ENCODE results near the gene PDGFC.

PDGFC gene

DNA sequence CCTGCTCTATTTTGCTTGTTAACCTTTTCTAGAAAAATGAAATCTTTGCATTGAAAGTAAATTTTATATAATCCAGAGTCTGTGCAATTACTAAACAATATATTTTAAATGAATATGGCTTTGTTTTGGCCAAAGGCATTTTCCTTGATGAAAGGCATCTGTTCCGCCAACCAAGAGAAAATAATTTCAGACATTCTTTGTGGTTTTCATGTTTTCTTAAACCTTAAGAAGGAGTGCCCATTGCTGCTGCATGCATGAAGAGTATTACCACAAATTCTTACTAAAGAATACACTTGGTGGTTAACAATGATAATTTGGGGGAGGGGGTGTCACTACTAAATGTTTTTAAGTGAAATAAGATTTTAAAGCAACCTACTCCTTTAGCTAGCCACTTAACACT is 2.7 kb upstream of the PDGFC start:
- DNase-seq (ENCODE audit: low read depth in 2 of 2): no peak

DNA sequence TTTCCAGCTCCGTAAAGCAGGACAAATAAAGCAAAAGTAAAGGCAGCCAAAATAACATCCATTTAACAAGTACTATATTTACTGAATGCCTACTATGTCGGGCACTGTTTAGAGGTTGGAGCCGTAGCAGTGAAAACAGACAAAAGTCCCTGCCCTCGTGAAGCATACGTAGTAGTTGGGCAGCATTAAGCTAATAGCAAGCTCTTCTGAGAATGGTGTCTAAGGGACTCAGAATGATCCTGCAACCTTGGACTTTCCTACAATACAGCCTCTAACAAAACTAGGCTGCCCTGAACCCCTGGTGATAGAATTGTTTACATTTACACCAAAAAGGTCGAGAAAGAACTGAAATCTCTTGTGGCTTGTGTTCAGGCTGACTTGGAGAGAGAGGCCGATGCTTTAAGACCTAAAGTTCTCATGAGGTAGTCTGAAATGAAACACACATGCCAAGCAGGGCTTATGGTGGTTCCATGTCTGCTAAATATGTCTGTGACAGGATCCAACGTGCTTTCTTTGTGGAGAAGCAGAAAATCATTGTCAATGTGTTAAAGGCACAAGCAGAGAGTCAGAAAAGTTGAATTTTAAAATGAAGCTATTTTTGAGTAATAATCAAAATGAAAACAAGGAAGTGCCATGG is 898 bp upstream of the PDGFC start:
- no peak for DNase-seq (ENCODE audit: low read depth in 2 of 2)

DNA sequence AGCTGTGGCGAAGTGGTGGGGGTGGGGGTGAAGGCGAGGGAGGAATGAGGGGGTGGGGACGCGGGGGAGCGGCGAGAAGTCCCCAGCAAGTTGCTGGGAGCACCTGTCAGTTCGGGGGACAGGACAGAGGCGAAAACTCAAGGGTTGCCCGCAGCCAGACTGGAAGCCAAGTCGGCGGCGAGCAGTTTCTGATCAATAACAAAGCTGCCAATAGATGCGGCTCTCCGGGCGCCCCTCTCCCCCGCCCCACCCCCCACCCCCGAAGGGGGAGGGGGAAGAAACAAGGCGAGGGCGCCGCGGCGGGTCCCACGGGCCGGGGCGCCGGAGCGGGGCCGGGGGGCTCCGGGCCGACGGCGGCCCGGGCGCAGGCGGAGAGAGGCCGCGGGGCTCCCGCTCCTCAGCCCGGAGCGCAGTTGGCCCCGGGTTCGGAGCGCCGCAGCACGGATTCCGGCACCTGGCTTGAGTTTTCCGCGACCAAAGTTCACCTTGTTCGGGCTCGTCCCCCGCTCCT is 379 bp downstream of the PDGFC start:
- DNase-seq (ENCODE audit: low read depth in 2 of 2): no peak

DNA sequence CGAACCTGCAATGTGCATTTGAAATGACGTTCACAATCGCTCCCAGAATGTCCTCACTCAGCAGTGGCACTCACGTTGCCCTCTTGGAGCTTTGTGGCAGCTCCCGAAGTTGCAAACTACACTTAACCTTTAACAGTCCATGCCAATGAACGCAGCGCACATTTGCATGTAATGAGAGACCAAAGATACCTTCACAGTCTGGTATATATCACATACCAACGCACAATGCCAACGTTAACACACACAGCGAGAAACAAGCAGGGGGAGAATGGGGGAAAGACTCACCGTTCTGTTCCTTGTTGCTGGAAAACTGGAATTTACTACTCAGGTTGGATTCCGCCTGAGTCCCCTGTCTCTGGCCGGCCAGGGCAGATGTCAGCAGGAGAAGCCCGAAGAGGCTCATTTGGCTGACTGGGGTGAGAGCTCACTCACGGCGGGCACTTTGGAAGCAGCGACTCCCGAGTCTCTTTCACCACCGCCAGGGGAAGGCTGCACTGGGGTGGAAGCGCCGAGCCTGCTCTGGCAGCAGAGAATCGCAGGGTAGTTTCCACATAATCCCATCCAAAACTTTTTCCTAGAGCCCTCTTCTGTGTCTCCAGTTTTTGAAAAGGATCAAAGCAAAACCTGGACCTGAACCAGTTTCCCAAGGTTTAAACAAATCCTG is 966 bp downstream of the PDGFC start:
- no peak for DNase-seq (ENCODE audit: low read depth in 2 of 2)

DNA sequence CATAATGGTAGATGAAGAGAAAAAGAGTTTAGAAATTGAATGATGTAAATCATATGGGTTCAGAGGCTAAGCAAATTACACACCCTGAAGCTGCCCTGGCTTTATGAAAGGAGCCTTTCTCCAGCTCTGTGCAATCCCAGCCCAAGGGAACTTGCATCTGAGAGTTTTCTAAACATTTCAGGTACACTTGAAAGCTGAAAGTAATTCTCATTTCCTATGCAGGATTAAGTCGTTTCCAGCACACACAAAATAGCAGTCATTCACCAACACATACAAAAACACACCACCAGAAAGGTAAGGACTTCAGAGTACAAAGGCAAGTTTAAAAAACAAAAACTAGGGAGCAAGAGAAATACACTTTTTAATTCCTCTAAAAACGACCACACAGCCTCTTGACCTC is 1.7 kb downstream of the PDGFC start:
- no peak for DNase-seq (ENCODE audit: low read depth in 2 of 2)

DNA sequence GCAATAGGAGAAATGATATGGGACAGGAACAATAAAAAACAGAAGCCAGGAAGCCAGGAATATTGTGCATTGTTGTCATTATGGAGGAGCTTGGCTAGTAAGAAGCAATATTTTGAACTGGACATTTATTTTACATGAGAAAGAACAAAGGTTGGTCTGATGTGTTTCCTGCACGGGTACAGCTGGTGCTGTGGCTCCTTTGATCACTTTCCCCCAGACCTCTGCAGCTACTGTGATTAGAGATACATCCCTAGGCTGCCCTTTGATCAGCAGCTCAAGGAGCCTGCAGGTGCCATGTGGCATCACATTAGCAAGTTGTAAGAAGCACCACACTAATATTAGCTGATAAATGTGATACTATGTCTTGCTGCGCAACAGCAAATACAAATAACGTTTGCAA is 2.5 kb downstream of the PDGFC start:
- no peak for DNase-seq (ENCODE audit: low read depth in 2 of 2)

DNA sequence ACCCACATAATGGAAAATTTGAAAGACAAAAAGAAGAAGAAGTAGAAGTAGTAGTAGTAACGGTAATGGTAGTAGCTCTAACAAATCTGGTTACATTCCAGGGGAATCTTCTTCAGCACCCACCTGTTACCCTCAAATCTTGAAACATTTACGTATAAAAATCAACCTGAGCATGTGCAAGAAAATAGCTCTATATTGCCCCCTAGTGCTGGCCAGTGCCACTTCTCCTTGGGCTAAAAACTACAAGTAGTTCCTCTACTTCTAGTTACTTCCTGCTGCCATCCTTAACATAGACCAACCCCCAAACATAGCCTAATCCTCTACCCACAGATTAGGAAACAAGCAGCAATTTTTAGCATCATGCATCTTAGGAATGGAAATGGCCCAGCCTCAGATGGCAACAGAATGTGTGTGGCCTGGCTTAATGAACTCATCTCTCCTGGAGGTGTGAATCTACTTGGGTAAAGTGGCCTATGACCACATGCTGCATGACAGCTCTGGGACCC is 3.1 kb downstream of the PDGFC start:
- no peak for DNase-seq (ENCODE audit: low read depth in 2 of 2)

DNA sequence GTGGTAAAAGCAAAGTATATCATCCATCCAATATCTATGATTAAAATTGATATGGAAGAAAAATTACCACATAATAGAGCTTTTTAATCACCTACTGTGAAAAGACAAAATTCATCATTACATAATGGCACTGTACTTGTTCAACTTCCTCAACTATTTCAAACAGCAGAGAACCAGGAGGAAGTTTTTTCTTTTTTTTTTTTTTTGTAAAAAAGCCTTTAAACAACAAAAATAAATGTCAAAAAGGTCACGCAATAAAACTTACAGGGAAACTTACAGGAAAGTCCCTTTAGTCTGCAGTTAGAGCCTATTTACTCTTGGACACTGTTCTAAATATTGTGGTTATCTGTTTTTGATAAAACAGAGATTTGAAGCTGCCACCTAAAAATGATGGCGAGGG is 4.8 kb downstream of the PDGFC start:
- DNase-seq (ENCODE audit: low read depth in 2 of 2): no peak

DNA sequence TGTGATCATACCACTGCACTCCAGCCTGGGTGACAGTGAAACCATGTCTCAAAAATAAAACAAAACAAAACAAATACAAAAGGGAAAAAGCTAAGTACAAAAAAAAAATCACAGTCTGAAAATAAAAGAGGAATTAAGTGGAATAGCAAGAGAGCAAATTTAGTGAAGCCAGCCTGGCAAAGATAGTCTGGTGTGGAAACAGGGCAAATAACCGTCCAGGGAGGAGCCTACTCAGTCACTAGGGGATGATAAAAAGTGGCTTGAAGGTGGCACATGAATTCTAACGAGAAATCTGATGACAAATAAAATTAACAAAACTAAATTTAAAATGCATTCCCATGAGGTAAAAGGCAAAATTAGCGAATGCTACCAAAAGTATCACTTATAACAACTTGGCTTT is 8.2 kb downstream of the PDGFC start:
- no peak for DNase-seq (ENCODE audit: low read depth in 2 of 2)

DNA sequence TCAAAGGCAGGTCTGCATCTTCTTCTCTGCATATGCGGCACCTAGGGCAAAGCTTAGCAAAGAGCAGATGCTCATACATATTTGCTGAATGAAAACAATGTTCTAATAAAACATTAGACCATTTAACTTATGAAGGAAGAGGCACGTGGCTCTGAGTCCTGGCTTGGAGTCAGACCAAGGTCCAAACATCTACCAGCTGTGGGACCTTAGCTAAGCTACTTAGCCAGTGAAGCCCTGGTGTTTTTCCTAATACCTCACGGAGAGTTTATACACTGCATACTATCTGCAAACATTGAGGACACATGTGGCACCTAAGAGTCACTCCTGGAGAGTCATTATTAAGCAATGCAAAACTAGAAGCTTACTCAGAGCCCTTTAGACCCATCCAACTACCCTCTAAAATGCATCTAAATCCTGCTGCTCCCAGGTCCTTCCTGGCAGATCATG is 9.0 kb downstream of the PDGFC start:
- DNase-seq (ENCODE audit: low read depth in 2 of 2): no peak

DNA sequence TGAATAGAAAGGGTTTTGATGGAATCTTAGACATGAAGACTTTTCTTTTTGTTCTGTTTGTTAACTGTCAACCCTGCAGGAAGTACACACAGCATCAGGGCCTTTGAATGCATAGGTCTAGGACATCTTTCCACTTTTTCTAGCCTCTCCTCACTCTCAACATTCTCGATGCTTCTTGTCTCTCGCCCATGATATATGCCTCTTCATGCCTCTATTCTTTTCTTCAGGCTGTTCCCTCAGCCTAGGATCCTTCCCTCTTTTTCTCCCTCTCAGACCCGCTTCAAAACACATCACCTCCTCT is 9.6 kb downstream of the PDGFC start:
- no peak for DNase-seq (ENCODE audit: low read depth in 2 of 2)

DNA sequence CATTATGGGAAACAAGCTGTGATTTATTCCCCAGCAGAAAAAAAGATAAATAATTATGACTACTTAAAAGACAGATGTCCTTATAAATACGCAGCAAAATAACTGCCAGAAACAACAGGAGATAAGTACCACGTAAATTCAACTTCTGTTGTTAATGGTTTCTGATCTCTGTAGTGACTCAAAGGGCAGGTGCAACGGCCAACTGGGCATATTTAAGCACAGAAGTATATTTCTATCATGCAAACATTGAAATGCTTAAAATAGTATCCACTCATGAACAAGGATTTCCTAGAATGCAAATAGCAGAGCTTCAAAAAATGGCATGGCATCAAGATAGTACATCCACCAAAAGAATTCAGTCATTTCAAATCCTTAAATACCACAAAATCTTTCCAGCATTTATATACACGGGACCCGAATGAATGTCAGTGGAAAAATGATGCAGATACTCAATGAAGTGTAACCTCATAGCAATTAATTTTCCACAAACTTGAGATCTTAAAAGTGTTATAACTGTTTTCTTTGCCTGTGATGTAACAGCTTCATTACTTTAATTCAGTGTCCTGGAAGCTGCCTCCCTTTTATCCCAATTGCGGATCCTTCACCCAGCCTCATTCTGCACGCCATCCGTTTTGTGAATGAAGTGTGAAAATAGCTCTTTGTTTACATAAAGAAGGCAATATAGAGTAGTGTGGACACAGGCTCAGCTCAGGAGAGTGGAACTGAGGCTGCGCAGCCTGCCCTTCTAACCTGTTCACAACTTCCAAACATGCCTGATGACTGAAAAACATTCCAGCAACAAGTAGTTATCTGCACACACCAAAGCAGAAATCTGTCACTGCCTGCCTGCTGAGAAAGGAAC is 10.2 kb downstream of the PDGFC start:
- no peak for DNase-seq (ENCODE audit: low read depth in 2 of 2)

DNA sequence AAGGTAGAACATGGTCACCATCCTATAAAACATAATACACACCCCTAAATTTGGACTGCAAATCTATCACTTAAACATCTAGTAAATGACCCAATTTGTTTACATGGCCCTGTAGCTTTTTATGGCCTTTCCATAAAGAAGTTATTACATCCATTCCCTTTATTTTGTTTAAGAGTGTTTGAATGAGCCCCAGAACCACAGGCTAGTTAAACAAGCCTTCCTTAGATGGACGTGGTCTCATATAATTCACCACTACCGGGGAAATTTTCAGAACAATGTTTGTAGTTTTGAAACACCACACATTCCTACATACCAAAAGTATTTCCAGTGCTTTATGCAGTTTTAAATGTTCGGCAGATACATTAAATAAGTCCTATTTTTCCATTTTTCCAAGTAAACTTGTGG is 12.3 kb downstream of the PDGFC start:
- DNase-seq (ENCODE audit: low read depth in 2 of 2): no peak

DNA sequence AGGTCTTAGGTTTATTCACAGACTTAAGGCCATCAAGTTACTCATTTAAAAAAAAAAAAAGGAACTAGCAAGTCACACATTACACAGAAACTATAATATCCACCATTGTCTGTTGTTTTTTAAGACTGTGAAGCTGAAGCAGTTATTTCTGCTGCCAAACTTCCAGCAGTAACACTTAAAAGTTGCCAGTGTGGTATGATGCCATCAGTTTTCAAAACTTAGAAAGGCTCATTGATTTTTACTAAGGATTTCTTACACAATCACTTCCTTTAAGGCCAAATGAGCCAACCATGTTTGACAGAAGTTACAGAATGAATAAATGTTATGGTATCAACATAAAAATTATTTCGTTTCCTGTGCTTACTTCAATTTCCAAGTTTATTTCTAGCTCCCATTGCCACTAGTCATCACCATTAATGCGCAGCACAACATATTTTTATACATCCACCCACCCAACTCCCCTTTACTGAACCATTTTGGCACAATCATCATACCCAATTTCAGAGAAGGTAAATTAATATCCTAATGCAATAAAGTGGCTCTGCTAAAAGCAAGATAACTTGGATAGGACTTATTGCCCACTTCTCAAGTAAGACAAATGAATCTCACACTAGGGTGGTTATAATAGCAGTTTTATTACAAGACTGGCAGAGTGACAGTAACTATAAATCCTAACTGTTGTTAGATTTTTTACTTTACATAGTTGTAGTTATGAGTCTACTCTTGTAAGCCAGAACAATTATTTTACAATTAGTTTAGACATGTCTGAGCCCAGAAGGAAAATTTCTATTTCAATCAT is 13.1 kb downstream of the PDGFC start:
- no peak for DNase-seq (ENCODE audit: low read depth in 2 of 2)

DNA sequence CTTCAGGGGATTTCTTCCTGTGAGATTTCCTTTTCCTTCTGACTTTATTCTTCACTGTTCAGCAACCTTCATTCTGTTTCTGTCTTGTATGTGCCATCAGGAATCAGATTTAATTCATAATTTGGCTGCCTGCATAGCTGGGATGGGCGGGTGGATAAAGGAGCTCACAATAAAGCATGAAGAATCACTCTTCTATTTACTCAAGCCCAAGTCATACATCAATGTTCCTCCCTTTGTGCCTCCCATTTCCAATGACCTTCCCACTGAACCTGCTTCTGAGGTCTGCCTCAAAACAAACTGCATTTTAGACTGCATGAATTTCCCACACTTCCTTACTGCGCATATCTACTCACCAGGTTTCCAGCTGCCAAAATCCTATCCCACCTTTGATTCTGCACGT is 14.0 kb downstream of the PDGFC start:
- no peak for DNase-seq (ENCODE audit: low read depth in 2 of 2)

DNA sequence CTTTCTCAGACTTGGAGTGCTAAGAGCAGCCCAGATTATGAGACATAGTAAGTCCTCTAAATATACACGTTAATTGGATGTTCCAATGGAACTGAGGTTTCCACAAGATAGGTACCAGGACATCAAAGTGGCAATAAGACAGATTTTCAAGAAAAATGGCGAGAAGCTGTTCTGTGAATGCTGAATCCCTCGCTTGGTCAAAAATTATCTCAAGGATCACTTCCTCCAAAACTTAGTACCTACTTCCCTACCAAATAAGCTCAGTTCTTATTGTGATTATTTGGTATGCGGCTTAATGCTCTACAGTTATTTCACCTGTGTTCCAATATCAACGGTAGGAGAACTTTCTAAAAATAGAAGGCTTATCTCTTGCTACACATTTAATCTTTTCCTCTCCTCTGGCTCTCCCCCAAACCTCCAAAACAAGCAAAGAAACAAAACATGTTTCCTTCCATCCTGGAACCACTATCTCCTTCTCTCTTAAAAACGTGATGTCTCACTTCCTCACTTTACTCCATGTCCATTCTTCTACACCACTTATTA is 14.7 kb downstream of the PDGFC start:
- no peak for DNase-seq (ENCODE audit: low read depth in 2 of 2)

DNA sequence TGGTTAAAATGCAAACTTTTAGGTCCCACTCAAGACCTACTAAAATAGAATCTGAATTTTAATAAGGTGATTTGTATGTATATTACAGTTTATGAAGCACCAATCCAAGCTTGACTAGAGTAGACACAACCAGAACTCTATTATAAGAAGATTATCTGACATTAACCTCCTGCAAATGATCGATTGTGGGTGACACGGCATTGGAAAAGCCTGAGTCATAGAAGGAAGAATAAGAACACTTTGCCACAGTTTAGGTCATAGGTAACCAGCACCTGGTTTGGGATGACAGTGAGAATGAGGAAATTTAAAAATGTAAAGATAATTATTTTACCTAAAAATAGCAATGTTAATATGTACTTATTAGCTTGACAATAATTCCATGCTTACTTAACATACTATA is 15.2 kb downstream of the PDGFC start:
- no peak for DNase-seq (ENCODE audit: low read depth in 2 of 2)

DNA sequence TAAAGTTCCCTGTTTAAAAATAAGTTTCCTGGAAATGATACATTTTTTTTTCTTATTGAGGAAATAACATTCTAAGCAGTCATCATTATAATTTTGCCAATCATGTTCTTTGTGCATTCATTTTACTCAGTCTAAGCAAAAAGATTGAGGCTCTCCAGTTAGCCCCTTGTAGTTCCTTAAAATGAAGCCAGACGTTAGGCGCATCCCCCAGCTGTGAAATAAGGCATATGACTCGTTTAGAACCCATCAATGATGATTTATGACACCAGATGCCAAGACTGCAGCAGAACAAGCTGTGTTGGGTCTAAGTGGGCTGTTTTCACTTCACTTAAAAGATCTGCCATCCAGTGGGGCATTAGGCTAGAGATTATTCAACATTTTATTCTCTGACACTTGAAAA is 17.0 kb downstream of the PDGFC start:
- DNase-seq (ENCODE audit: low read depth in 2 of 2): no peak

DNA sequence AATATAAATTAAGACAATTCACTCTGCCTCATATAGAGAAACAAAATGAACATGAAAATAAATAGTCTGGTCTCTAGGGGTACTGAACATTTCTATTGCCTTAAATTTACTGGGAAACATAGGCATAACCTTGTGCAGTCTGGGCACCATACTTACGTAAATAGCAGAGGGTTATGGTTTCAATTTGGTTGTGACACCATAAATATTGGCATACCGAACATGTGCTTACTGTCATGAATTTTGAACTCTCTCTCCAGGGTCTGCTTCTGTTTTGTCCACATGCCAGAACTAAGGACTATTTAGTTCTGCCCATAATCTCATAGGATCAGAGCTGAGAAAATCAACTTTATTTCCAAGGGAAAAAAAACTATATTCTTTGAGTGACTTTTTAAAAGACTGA is 17.6 kb downstream of the PDGFC start:
- no peak for DNase-seq (ENCODE audit: low read depth in 2 of 2)

DNA sequence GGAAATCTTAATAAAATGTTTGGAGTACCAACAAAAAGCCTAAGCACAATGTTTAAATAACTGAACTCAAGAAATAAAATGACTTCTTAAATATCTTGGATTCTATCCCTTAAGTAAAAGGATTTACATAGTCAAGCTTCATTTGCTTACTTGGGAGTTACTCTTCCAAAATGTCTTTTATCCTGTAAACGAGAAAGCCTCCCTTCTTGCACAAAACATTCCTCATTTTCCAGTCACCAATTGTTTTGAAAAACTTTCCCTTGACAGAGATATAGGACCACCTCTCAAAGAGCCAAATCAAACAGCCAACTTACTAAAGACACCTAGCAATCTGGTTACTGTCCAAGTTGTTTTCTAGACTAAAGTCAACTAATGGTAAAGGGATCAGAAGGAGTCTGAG is 18.6 kb downstream of the PDGFC start:
- DNase-seq (ENCODE audit: low read depth in 2 of 2): no peak

DNA sequence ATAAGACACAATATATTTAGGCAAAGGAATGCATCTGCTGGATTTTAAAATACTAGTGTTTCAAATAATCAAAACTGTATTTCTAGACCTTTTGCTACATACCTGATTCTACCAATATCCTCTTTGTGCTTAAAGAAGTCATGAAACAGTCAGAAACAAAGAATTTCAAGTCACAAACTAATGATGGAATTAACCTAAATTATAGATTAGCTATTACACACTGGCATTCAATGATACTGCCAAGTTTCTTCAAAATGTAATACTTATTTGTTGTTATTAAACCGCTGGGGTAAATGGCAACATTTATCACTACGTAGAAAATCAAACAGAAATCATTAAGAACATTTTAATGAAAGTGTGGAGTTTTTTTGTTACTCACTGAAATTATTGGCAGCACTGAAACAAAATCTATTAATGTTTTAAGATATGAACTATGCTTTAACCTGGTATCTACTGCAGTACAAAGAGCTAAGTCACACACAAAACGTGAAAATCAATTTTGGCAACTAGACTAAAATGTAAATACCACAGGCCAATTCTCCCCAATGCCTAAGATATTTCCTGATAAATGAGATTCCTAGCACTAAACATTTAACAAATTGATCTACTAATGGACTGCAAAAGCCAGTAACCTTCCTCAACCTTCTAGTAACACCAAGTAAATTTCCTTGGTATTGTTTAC is 19.4 kb downstream of the PDGFC start:
- no peak for DNase-seq (ENCODE audit: low read depth in 2 of 2)

All from stimulated activated CD8-positive, alpha-beta memory T cell treated with anti-CD3 and anti-CD28 coated beads, Interleukin-7, amount 100 ng/mL, for 4 hours (primary cell).